HG02588 (cell line): ENCODE results near the gene CLOCK.
"Not testable (repeated sequence)": the region's sequence is repeated elsewhere in the genome, so short reads cannot be mapped to it uniquely, and the experiment has no call there.

ENCODE experiments used
- ATAC-seq: cut with Tn5 transposase; IDR thresholded peaks from one replicate; pipeline ENCODE4 v1.9.1; 2021; ENCODE audit warnings: mild to moderate bottlenecking, moderate library complexity; ENCODE audit not compliant: unreplicated experiment

CLOCK gene, protein sequence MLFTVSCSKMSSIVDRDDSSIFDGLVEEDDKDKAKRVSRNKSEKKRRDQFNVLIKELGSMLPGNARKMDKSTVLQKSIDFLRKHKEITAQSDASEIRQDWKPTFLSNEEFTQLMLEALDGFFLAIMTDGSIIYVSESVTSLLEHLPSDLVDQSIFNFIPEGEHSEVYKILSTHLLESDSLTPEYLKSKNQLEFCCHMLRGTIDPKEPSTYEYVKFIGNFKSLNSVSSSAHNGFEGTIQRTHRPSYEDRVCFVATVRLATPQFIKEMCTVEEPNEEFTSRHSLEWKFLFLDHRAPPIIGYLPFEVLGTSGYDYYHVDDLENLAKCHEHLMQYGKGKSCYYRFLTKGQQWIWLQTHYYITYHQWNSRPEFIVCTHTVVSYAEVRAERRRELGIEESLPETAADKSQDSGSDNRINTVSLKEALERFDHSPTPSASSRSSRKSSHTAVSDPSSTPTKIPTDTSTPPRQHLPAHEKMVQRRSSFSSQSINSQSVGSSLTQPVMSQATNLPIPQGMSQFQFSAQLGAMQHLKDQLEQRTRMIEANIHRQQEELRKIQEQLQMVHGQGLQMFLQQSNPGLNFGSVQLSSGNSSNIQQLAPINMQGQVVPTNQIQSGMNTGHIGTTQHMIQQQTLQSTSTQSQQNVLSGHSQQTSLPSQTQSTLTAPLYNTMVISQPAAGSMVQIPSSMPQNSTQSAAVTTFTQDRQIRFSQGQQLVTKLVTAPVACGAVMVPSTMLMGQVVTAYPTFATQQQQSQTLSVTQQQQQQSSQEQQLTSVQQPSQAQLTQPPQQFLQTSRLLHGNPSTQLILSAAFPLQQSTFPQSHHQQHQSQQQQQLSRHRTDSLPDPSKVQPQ

DNA sequence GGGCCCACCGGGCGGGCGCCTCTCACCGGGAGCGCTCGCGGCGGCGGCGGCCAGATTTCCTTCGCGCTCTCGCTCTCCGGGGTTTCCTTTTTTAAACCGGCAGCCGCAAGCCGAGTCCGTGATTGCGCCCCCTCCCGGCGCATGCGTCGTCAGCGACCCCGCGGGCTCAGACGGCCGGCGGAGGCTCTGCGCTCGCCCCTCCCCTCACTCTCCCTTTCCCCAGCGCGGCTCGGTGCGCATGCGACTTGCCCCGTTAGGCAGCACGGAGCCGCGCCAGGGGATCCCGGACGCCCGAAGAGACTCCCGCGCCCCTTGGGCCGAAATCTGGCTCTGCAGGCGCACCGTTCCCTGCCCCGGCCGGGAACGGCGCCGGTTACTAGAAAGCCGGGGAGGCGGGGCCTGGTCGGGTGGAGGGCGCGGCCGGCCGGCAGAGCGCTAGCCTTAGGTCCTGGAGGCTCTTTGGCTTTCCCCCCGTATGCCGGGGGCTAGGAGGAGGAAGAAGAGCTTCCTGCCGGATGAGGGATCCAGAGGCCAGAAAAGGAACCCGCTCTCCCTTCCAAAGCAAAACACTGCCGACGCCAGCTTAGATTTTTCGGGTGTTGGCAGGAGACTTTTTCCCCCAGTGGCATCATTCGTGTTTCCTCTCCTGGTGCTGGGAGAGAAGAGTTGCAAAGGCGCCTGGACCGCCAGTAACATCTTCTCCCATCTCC lies at the start of gene CLOCK:
Gene CLOCK (minus strand): TSS at position 154 of the 710 bp plus-strand sequence. CDS start 64,124 bp downstream, outside the sequence.
- ATAC-seq, result peak; percentile 74

DNA sequence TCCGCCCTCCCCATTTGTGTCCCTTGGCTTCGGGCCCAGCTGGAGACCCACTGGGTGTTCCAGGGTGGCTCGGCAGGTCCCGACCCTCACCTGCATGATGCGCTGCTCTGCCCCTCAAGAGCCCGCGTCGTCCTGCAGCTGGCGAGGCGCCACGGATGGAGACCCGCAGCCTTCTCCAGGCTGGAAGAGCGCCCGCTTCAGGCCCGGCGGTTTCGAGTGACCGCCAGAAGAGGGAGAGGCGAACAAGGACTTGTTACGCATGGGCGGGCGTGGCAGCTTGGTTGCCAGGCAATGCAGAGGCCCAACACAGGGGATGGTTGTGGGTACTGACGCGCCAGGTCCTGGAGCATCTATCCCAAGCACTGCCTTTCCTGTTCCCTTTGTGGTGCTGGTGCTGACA lies 45.3 kb upstream of the CLOCK start, which contains the start of gene PDCL2:
Gene PDCL2 (minus strand): TSS at position 232 of the 400 bp plus-strand sequence. CDS start 136 bp downstream, at position 96.
- no peak for ATAC-seq

DNA sequence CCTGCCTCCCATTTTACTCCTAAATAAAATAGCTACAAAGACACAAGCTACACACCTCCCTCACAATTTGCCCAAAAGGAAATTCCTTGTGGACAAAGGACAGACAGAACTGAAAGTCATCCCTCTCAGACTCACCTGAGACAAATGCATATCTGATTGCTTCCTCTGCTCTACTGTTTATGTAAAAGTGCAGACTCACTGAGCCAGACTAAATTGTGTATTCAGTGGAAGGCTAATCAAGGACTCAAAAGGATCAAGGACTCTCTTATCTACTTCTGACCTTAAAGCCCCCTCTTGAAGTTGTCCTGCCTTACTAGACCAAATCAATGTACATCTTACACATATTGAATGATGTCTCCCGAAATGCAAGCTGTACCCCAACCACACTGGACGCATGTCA lies 41.5 kb upstream of the CLOCK start:
- no peak for ATAC-seq

DNA sequence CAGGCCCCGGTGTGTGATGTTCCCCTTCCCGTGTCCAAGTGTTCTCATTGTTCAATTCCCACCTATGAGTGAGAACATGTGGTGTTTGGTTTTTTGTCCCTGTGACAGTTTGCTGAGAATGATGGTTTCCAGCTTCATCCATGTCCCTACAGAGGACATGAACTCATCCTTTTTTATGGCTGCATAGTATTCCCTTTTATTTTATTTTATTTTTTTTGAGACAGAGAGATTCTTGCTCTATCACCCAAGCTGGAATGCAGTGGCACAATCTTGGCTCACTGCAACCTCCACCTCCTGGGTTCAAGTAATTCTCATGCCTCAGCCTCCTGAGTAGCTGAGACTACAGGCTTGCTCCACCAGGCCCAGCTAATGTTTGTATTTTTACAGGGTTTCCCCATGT lies 36.1 kb upstream of the CLOCK start:
- ATAC-seq, result not testable (repeated sequence)

DNA sequence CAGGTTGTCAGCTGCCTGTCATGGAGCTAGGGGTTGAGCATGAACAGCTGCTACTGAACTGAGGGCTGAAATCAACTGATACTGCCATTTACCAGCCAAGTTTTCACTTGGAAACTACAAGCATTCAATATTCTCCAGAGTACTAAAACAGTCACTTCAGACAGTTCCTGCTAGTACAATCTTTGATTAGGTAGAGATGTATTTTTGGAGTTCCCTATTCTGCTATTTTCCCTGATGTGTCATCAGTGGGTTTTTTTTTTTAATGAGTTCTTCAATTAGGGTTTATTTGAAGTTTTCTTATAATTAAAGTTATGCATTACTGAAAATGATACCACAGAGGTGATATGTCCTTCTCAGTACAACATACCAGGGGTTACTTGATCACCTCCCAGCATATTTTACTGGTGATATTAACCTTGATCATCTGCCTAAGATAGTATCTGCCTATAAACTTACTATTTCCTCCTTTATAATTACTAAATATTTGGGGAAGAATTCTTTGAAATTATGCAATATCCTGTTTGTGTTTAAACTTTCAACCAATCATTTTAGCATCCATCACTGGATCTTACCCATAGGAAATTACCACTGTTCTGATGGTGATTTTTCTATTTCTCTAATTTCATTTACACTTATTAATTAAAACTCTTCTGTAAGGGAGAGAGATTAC lies 31.8 kb upstream of the CLOCK start:
- no peak for ATAC-seq

DNA sequence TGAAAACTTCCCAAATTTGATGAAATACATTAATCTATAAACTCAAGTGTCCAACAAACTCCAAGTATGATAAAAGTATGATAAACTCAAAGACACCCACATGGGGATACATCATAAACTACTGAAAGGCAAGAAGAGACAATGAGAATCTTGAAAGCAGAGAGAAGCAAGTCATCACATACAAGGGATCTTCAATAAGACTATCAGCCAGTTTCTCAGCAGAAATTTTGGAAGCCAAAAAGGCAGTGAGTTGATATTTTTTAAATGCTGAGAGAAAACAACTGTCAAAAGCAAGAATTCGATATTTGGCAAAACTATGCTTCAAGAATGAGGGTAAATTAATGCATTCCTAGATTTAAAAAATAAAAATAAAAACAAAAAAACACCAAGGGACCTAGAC lies 28.8 kb upstream of the CLOCK start:
- ATAC-seq, result no peak

DNA sequence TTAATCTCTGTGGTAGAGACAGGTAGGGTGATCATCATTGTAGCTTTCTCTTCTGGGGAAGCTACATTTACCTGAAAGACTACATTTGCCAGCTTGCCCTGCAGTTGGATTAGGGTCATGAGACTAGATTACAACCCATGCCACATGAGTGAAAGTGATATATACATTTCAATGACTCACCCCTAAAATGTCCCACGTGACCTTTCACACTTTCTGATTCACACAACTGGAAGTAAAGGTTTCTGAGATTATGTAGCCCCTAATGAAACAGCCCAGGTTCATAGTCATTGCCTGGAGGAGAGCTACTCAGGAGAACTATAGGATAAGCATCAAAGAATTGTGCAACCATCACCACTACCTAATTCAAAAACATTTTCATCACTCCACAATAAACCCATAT lies 27.5 kb upstream of the CLOCK start:
- no peak for ATAC-seq

DNA sequence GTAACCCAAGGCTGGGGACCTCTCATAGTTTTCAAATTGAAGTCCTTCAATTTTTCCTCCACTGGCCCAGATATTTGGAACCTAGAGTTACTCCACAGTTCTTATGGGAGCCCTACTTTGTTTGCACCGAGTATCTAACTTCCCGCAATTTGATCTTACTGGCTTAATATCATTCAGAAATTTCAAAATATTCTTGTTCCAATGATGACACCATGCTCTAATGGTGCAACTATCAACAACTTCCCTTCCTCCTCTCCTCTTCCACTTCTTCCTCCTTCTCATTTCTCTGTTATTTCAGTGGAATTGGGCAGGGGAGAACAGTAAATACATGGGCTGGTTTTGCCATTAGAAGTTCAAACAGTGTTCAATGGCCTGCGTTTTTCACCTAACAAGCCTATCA lies 25.1 kb upstream of the CLOCK start:
- no peak for ATAC-seq

DNA sequence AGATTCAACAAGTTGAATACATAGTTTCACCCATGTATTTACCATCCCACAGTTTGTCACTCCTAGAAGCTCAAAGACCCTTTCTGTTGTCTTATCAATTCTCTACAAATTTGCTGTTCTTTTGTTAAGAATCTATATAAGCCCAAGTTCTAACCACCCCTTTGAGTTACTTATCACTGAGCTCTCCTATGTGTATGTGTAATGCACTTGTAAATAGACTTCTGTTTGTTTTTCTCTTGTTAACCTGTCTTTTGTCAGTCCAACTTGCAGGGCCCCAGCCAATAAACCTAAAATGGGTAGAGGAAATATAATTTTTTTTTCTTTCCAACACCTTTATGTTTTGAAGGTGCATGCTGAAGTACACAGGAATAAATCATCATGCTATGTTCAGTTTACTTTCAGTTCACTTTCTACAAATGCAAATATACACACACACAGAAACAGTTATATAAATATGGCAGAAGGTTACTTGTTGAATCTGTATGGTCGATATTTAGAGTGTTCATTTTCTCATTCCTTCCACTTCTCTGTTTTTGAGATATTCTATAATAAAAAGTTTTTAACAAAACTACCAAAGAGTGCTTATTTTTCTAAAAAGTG lies 22.3 kb upstream of the CLOCK start:
- ATAC-seq, result peak; percentile 49

DNA sequence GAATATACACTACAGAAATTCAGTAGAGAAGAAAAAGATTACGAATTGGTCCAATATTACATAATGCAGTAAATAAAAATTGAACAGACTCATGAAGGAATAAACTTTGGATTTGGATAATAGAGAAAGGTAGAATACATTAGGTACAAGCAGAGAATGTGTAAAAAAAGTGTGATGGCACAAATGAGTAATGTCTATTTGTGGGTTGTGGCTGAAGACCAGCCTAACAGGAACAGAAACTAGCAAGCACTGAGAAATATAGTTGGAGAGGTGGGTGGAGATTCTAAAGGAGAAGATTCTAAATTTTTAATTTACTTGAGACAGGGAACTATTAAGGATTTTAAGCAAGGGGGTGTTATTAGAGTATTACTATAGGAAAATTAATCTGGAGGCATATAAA lies 15.2 kb upstream of the CLOCK start:
- peak; percentile 100 for ATAC-seq

DNA sequence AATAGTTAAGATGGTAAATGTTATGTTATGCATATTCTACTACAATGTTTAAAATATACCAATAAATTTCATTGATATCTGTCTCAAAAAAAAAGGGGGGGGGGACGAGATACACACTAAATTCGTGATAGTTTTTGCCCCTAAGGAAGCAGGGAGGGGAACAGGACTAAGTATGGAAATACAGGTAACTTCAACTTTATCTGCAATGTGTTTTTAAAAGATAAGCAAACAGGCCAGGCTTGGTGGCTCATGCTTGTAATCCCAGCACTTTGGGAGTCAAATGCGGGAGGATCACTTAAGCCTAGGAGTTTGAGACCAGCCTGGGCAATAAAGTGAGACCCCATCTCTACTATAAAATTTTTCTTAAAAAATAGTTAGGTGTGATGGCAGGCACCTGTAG lies 13.4 kb upstream of the CLOCK start:
- ATAC-seq, result no peak

DNA sequence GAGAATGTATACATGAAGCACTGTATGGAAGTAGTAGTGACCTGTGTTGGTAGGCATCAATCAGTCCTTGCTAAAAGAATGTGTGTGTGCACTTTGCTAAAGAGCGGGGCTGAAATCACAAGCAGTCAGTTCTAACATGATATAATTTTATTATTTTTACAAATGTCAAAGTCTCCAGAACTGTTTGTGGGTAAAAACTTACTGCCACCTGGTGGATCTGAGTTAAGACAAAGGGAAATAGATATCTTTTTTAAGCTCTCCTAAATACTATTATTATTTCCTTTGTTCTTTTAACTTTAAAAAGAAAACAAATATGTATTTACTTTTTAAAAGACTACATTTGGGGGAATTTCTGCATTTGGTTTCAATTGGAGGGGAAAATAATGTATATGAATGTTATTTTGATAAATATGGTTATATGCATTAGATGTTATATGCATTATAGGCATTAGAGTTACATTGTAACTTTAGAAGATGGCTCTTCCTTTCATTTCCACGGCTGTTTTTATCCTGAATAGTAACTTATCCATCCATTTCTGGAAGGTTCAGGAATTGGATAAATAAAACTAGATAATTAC lies 7.8 kb upstream of the CLOCK start:
- ATAC-seq, result no peak

DNA sequence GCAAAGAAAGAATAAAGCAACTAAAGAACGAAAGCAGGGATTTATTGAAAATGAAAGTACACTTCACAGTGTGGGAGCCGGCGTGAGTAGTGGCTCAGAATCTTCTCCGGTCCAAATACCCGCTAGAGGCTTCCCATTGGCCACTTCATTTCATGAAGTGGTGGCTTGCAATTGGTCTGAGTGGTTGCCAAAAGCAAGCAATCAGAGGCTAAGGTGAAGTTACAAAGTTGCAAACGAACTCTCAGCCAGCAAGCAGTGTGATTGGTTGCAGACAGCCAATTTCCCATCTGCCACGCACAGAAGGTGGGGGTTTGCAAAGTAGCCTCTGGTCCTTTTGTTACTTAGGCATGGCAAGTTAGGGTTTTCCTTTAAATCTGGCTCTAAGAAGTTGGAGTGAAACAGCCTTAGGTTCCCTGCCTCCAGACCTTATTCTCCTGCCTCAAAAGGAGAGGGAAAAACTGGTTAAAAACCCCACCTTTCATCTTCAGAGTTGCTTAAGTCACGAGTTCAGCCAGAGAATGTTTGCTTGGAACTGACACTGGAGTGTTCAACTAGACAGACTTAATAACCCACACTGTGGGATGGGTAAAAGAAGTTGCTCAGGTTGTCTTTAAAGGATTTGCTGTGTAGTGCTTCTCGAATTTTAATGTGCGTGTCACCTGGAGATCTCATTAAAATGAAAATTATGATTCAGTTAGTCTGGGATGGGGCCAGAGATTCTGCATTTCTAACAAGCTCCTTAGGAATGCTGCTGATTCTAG lies 6.9 kb upstream of the CLOCK start:
- no peak for ATAC-seq

DNA sequence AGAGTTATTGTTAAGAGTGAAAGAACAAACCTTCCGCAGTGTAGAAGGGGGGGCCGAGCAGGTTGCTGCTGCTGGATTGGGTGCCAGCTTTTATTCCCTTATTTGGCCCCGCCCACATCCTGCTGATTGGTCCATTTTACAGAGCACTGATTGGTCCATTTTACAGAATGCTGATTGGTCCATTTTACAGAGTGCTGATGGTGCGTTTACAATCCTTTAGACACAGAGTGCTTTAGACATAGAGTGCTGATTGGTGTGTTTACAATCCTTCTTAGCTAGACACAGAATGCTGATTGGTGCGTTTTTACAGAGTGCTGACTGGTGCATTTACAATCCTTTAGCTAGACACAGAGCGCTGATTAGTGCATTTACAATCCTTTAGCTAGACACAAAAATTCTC lies 5.3 kb upstream of the CLOCK start:
- not testable (repeated sequence) for ATAC-seq

DNA sequence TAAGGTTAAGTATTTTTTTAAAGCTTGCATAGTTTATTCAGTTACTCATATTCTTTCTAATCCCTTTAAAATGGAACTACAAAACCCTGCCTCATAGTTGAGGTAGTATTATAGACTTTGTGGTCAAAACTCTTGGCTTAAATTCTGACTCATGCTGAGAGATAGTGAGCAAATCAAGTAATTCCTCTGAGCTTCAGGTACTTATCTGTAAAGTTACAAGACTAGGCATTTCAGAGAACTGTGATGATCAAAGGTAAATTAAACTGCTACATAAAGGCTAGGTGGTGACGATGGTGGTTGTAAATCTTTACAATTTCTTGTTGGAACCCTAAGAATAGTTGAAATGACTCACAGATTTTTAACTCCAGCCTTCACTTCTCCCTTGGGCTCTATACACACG lies 3.2 kb upstream of the CLOCK start:
- ATAC-seq, result no peak

DNA sequence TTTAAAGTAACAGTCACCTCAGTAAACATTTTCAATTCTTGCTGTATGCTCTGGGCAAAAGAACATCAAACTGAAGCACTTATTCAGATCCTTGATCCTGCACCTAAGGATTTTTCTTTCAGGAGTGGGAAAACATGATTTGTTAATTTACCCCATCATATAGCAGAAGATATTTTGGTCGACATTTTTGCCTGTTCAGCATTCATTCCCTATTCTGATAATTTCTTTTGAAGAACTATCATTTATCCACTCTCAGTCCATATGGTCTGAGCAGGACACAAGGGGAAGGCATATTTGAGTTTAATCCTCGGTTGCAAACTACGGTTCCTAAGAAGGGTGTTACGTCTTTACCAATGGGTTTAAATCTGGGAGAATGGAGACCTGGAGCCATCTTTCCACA lies 1.2 kb upstream of the CLOCK start:
- ATAC-seq, result no peak

DNA sequence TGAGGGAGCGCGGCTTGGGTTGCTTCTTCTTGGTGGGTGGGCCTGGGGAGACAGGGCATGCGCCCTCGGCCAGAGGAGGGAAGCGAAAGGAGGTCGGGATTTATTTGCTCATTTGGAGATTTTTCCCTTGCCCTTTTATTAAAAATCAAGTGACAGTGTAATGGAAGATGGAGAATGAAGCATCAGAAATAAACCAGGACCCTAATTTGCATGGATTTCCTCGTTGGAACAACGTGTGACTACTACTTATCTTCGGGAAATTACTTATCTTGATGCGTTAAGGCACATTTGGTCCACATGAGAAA lies 709 bp upstream of the CLOCK start:
- ATAC-seq, result no peak

DNA sequence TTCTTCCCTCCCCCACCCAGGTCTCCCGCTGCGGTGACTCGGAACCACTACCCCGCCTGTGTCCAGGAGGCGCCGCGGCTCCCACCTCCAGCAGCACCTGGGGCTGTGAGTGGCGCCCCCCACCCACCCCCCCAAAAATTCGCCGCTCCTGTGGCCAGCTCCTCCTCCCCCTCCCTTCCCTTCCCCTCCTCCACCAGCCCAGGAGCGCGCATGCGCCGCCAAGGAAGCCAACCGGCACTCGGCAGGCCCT lies 278 bp downstream of the CLOCK start:
- ATAC-seq, result peak; percentile 47

DNA sequence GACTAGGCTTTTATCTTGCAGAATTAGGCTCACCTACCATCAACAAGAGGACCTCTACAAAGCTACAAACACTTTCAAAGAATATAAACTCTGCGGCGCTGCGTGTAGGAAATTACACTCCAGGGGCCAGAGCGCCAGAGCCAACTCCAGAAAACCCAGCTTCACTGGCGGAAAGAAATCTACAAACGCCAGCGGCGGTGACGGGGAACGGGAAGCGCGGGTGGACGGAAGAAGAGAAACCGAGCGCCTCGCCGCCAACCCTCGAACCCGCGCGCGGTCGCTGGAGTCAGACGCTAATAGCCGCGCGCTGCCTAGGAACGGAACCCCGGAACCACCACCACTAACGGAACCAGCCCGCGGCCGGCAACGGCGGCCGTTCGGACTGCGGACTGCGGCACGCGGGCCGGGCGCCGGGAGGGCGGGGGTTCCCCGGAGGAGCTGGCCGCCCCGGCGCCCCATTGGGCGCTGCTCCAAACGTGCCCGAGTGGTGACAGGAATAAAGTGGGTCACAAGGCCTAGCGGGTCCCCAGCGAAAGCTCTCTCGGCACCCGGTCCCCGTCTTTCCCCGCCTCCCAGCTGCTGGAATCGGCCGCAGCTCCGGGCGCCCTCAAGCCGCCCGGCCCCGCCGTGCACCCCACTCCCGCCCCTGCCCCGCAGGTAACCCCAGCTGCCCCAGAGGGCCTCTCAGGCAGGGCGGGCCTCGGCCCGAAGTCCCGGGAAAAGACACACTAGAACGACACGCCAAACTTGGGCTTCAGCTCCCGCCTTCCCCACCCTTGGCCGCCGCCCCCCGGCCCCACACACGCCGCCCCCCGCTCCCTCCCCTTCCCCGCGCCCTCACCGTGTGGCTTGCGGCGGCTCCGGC lies 836 bp downstream of the CLOCK start:
- peak; percentile 44 for ATAC-seq
